Muscle of leg (tissue), 11 donors: ENCODE data around the gene RNASEH2A. TPM values are rescaled to one million over a fixed set of nuclear protein-coding genes. Genes with fewer than 3 reads are reported as not detected.

Source experiments
- DNase-seq: peaks from one replicate; pipeline ENCODE4 v3.0.0; 2013
- H3K27ac ChIP-seq: one replicate; pipeline ENCODE4 v1.5.1; 2013; ENCODE audit warnings: mild to moderate bottlenecking, low read length, control low read depth
- H3K27me3 ChIP-seq: one replicate; pipeline ENCODE4 v1.6.1; 2013; ENCODE audit warnings: low read length; ENCODE audit not compliant: control insufficient read depth, insufficient read depth
- H3K36me3 ChIP-seq: one replicate; pipeline ENCODE4 v1.6.1; 2013; ENCODE audit warnings: low read length; ENCODE audit not compliant: control insufficient read depth, insufficient read depth
- H3K4me1 ChIP-seq: one replicate; pipeline ENCODE4 v1.6.1; 2013; ENCODE audit warnings: low read length; ENCODE audit not compliant: control insufficient read depth, insufficient read depth
- H3K4me3 ChIP-seq: one replicate; pipeline ENCODE4 v1.5.1; 2013; ENCODE audit warnings: low read length, control low read depth
- H3K9me3 ChIP-seq: replicated peaks from 2 replicates; pipeline ENCODE4 v1.6.1; 2013; ENCODE audit warnings: low read depth, low read length; ENCODE audit not compliant: control insufficient read depth
- WGBS: methylation state at CpG from one replicate; pipeline ENCODE4 v1.1.5; 2013; ENCODE audit warnings: missing lambda C conversion rate; ENCODE audit not compliant: insufficient coverage; 5-methylcytosine and 5-hydroxymethylcytosine counted together
- polyA plus RNA-seq, 8 donors: library from polyadenylated mRNA; unstranded; fragments of 120-200 nt; gene quantifications; one replicate each; pipeline versions ENCODE4 v1.2.1 to v1.2.3, GENCODE V29; 2013; ENCODE audit warnings: inconsistent platforms in 1 of 8, low replicate concordance in 1 of 8; ENCODE audit not compliant: insufficient read length in 8 of 8, insufficient read depth in 1 of 8
- total RNA-seq: library from RNA; stranded (reverse); fragments of 120-200 nt; gene quantifications from one replicate; pipeline ENCODE4 v1.2.4, GENCODE V29; 2013

The RNASEH2A gene
- total and polyA plus RNA-seq, 9 donors, result 12.6 to 31.5 (median 22.8) TPM

GRCh38 chr19:12828494-12828893, 22.1 kb downstream of the RNASEH2A start:
- WGBS, result 13% methylated on average over 14 of the region's 23 CpGs
- Histone ChIP-seq H3K4me1 (peaks cover 8% of the 10 kb centered on the region), H3K4me3 (no peak overlapping the region), H3K36me3 (no peaks in the 10 kb centered on the region), H3K27ac (no peak overlapping the region), H3K27me3 (peaks cover 46% of the 10 kb centered on the region), H3K9me3 (no peaks in the 10 kb centered on the region)
- no peak for DNase-seq

GRCh38 chr19:12833418-12833737, 27.0 kb downstream of the RNASEH2A start:
- Histone ChIP-seq H3K27me3 (peaks cover 74% of the 10 kb centered on the region), H3K27ac (no peak overlapping the region), H3K4me1 (peaks cover 17% of the 10 kb centered on the region), H3K36me3 (no peaks in the 10 kb centered on the region), H3K4me3 (no peak overlapping the region), H3K9me3 (no peaks in the 10 kb centered on the region)
- no peak for DNase-seq
- no CpG with 5 or more reads among the region's 5 CpGs for WGBS

- H3K27ac ChIP-seq, result no peak overlapping the region
- H3K9me3 ChIP-seq, result no peaks in the 10 kb centered on the region
- no peak for DNase-seq
- H3K4me1 ChIP-seq, result peaks cover 20% of the 10 kb centered on the region
- WGBS, result under 1% methylated on average over 46 of the region's 87 CpGs
- peak overlapping the region; percentile 25 for H3K4me3 ChIP-seq
- H3K36me3 ChIP-seq, result no peaks in the 10 kb centered on the region
- H3K27me3 ChIP-seq, result peaks cover 78% of the 10 kb centered on the region
Measured at GRCh38 chr19:12833738-12834565, 27.6 kb downstream of the RNASEH2A start.

GRCh38 chr19:12834566-12834943, 28.2 kb downstream of the RNASEH2A start, which contains the start of gene RTBDN:
Gene RTBDN (minus strand): TSS chr19:12834579. CDS start chr19:12829979, 4,600 bp downstream.
- H3K36me3 ChIP-seq, result no peaks in the 10 kb centered on the region
- H3K9me3 ChIP-seq, result no peaks in the 10 kb centered on the region
- no peak for DNase-seq
- peaks cover 21% of the 10 kb centered on the region for H3K4me1 ChIP-seq
- 4% methylated on average over 20 of the region's 20 CpGs for WGBS
- H3K27me3 ChIP-seq, result peaks cover 83% of the 10 kb centered on the region
- H3K27ac ChIP-seq, result no peak within 1 kb of the TSS
- H3K4me3 ChIP-seq, result peak within 1 kb of the TSS; percentile 25

GRCh38 chr19:12834976-12835757, 28.8 kb downstream of the RNASEH2A start:
- WGBS, result 2% methylated on average over 30 of the region's 39 CpGs
- H3K36me3 ChIP-seq, result no peaks in the 10 kb centered on the region
- no peak overlapping the region for H3K4me3 ChIP-seq
- no peak for DNase-seq
- peaks cover 82% of the 10 kb centered on the region for H3K27me3 ChIP-seq
- peaks cover 21% of the 10 kb centered on the region for H3K4me1 ChIP-seq
- no peaks in the 10 kb centered on the region for H3K9me3 ChIP-seq
- no peak overlapping the region for H3K27ac ChIP-seq

GRCh38 chr19:12836529-12836863, 30.1 kb downstream of the RNASEH2A start:
- no peak for DNase-seq
- H3K4me1 ChIP-seq, result peaks cover 26% of the 10 kb centered on the region
- H3K27me3 ChIP-seq, result peaks cover 90% of the 10 kb centered on the region
- H3K9me3 ChIP-seq, result no peaks in the 10 kb centered on the region
- no peak overlapping the region for H3K4me3 ChIP-seq
- WGBS, result 3% methylated on average over 5 of the region's 6 CpGs
- H3K36me3 ChIP-seq, result no peaks in the 10 kb centered on the region
- H3K27ac ChIP-seq, result no peak overlapping the region

GRCh38 chr19:12837225-12837624, 30.8 kb downstream of the RNASEH2A start:
- peaks cover 94% of the 10 kb centered on the region for H3K27me3 ChIP-seq
- WGBS, result 76% methylated on average over 2 of the region's 4 CpGs
- DNase-seq, result no peak
- H3K9me3 ChIP-seq, result no peaks in the 10 kb centered on the region
- H3K36me3 ChIP-seq, result no peaks in the 10 kb centered on the region
- peaks cover 26% of the 10 kb centered on the region for H3K4me1 ChIP-seq
- H3K27ac ChIP-seq, result no peak overlapping the region
- no peak overlapping the region for H3K4me3 ChIP-seq

- under 1% methylated on average over 61 of the region's 69 CpGs for WGBS
- H3K4me3 ChIP-seq, result no peak within 1 kb of the TSS
Measured at GRCh38 chr19:12838182-12838885, 31.9 kb downstream of the RNASEH2A start, which contains the start of gene MAST1. Gene MAST1 (plus strand): TSS chr19:12838515. CDS start chr19:12838573, 58 bp downstream.

GRCh38 chr19:12838886-12839756, 32.7 kb downstream of the RNASEH2A start:
- peaks cover 90% of the 10 kb centered on the region for H3K27me3 ChIP-seq
- DNase-seq, result no peak
- H3K27ac ChIP-seq, result no peak overlapping the region
- no peaks in the 10 kb centered on the region for H3K9me3 ChIP-seq
- H3K4me1 ChIP-seq, result peaks cover 17% of the 10 kb centered on the region
- no peak overlapping the region for H3K4me3 ChIP-seq
- 23% methylated on average over 8 of the region's 21 CpGs for WGBS
- H3K36me3 ChIP-seq, result no peaks in the 10 kb centered on the region

More at GRCh38 chr19:12838182-12838885, 31.9 kb downstream of the RNASEH2A start, which contains the start of gene MAST1:
- DNase-seq, result no peak
- no peaks in the 10 kb centered on the region for H3K36me3 ChIP-seq
- H3K4me1 ChIP-seq, result peaks cover 18% of the 10 kb centered on the region
- no peaks in the 10 kb centered on the region for H3K9me3 ChIP-seq
- H3K27ac ChIP-seq, result no peak within 1 kb of the TSS
- peaks cover 90% of the 10 kb centered on the region for H3K27me3 ChIP-seq
